Pulmonary artery endothelial cell (primary cell): ENCODE data around the gene ATXN7L2. TPM values are rescaled to one million over a fixed set of nuclear protein-coding genes. Genes with fewer than 3 reads are reported as not detected.

Source experiments
- DNase-seq: peaks from one replicate; pipeline ENCODE4 v3.0.0-alpha.2; 2011; ENCODE audit warnings: low read depth, low spot score
- total RNA-seq: library from RNA; depleted of rRNA; stranded (reverse); fragments of >200 nt; gene quantifications from 2 replicates; pipeline ENCODE4 v1.2.3, GENCODE V29; 2014

Gene ATXN7L2
- total RNA-seq, 1 donor from 2014 or later: 0.99 TPM

DNA sequence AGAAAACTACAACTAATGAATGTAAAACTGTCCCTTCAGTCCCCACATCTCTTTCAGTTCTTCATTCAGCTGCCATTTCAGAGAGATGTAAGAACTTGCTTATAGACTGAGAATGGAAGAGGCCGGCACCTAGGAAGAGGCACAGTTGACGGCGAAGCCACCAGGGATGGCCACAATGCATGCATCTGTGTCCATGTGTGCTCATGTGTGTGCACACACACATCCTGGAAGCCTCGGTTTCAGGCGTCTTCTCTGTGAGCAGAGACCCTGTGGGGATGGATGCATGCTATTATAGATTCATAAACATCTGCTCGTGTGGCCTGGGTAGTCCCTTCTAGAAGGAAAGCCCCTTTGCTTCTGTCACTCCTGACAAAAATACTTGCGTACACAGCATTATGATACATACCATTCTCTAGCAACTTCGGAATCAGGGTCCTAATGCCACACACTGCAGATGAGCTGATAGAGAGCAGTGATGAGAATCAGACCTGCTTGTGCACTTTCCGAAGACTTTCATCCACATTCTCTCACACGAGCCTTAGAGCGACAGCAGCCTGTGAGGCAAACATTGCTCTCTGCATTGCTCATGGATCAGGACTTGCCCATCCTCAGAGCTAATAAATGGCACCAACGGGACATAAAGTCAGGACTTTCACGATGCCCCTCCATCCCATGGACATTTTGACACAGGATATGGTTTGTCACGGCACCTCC is 43.5 kb downstream of the ATXN7L2 start:
- no peak for DNase-seq

DNA sequence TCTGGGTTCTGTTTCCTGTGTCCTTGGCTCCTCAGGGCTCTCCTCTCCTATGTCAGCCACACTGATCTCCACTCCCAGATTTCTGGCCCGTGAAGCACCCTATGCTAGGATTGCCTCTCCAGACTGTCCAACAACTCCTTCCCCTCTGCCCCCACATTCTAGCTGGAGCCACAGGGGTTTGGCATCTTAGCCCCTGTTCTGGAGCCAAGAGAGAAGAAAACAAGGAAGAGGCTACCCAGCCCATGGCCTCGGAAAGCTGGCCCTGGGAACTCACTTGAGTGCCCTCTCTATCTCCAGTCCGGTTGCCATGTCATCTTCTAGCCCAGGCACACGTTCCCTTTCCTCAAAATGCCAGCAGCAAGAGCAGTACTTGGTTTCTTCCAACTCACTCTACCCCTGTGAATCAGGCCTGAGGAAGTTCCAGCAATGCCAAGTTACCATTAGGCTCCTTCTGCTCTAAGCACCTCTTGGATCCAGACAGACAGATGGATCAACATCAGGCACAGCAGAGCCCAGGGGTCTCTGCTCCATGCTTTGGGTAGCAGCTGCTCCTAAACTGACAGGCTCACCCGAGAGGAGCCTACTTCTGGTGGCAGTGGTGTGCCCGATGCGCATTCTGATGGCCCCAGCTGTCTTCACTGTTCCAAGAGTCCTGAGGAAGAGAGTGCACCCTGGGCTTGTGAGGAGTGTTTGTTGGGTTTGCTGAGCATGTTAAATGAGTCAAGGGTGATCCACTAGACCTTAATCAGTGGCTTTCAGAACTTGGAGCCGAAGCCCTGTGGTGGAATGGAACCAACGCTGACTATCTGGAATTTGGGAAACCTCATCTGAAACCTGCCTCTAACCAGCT is 44.4 kb downstream of the ATXN7L2 start:
- DNase-seq: no peak

DNA sequence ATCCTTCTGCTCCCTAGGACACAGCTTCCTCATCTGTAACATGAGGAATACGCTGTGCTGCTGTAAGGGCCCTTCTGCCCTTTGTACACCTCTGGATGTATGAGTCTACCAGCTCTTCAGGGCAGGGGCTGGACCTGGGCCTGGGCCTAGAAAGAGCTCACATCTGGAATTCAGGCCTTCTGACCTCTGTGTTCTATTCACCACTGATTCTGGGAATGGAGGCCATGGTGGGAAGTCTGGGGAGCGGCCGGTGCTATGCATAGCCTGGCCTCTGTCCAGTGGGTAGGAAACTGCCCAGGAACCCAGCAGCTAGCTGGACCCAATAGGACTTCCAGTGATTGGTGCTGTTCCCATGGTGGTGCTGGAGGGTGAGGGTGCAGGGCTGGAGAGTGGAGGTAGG is 45.0 kb downstream of the ATXN7L2 start:
- no peak for DNase-seq

DNA sequence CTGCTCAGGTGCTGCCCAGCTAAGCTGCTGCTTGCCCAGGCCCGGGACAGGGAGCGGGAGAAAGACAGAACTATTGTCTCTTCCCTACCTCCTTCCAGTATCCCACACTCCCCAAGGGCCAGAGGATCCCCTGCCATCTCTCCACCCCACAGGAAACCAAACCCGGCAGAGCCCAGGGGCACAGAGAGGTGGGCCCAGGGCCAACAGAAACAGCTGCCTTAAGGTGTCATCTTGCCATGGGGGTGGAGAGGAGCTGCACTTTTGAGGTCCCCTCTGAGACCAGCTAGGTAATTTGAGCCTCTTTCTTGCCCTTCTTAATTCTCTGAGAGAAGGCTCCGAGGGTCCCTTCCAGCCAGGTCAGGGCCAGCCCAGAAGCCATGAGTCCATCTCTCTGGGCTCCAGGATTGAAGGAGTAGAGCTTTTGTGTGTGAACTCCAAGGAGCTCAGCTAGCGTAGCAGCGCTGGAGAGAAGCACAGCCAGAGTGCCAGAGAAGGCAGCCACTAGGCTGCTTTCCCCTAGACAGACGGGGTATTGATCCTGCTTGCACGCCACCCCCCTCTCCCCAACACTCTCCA is 46.3 kb downstream of the ATXN7L2 start:
- DNase-seq: no peak

DNA sequence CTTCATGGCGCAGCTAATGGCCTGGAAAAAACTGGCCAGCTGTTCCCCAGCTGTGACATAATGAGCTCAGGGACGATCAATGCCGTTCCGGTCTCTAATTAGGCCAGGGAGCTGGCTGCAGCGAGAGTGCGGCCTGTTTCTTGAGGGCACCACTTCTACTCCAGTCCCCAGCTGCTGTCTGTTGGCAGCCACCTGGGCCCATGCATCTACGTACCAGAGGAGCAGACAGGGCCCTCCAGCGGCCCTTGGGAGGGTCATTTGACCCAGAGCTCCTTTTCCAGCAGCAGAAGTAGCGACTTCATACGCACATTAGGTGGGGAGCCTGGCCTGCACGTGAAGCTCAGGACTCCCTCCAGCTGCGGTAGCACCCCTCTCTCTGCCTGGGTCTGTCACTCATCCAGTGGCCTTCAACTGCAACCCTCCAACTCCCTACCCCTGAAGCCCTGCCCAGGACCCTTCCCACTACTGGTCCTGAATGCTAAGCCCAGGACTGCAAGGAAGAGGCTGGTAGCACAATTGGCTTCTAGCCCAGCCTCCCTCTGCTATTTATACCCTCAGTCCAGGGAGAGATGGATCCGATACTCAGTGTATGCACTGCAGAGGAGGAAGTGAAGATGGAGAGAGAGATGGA is 46.9 kb downstream of the ATXN7L2 start:
- DNase-seq: no peak

DNA sequence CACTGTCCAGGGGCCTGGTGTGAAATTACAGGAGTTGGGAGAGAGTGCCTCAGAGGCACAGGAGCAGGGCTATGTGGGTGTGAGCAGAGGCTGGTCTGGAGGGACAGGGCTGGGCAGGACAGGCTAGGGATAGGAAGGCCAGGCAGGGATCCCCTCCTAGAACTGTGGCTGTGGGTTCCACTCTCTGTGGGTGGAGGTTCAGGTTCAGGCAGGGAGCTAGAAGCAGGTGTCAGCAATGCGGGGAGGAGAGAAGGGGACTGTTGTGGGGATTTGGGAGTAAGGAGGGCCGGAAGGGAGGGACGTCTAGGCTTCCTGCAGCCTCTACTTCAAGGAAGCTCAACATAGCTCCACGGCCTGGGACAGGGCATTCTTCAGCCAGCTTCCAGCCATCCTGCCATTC is 47.7 kb downstream of the ATXN7L2 start:
- no peak for DNase-seq

DNA sequence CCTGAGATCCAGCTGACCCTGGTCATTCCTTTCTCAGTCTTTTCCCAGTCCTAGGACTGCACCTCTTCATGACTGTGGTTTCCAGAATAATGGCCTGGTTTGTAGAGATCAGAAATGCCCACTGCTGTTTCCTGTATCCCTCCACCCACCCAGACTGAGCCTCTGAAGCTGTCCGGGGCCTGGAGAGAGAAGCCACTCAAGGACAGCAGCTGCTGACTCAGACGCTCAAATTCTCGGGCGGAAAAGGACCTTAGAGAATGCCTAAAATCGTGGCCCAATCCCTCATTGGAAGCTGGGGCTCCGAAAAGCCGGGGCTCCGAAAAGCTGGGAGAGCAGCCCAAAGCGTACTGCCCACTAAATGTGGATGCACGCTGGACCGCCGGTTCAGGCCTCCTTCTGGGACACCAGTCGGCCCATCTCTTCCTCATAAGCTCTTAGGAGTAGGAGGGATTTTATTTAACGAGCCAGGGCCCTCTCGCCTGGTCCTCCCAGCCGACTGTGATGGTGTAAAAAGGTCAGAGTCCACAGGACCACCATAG is 48.2 kb downstream of the ATXN7L2 start:
- no peak for DNase-seq

DNA sequence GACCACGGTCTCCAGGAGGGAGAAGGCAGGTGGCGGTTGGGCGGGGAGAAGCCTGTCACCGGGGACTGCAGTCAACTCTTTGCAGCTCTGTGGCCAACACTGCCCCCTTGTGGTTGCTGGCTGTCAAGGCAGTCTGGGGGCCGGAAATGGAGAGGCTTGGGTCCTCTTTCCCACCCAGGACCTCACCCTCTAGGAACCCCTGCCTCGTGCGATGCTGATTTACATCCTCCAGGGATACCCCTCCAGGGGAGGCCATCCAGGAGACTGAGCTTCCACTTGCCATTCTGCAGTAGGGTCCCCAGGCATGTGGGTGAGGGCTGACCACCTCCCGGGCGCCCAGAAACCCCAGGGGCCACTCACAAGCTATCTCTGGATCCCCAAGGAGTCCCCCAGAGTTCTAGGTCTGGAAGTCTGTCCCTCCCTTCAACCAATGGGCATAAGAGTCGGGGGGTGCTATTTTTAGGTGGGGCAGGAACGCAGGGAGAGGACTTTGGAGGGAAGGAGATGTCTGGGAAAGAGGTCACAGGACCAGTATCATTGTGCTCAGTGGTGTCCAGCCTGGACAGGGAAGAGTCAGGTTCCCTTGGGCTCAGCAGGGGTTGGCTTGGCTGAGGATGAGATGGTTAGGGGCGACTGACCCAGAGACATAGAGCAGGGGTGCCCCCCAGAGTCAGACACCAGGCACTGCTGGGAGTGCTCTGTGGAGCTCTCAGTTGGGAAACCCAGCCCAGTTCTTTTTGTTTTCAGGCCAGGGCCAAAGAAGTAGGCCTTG is 48.8 kb downstream of the ATXN7L2 start:
- peak; percentile 36 for DNase-seq

DNA sequence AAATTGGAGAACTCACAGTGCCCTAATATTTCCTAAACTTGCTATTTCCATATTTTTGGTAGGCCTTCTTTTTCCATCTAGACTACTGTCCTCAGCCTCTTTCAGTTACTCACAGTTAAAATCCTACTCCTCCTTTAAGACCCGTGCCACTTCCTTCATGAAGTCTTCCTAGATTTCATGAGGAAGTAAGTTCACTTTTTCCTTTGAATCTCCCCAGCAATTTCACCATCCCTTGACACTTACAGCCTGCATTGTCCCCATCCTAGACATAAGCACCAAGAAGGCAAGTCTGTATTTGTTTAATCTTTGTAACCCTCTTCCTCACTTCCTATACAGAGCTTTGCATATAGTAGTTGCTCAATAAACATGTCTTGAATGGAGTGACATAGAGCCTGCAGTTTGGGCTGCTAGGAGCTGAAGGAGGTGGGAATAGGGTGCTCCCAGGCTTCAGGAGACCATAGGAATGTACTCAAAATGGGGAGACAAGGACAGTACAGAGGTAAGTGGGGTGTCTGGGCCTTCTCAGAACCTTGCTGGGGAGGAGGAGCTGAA is 50.7 kb downstream of the ATXN7L2 start:
- DNase-seq: no peak

DNA sequence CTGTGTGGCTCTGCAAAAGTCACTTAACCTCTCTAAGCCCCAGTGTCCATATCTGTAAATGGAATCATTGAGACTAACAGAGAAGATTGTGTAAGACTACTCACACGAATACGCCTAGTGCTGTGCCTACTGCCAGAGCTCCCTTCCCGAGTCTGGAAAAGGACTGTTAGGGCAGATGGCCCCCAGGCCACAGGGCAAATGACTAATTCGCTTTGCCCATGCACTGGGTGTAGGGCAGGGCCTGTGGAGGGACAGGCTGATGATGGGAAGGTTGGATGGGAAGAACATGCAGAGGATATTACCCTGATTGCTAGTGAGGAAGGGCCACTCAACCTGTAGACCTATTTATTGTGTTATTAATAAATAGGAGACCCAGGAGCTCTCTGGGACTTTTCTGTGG is 51.8 kb downstream of the ATXN7L2 start:
- no peak for DNase-seq

DNA sequence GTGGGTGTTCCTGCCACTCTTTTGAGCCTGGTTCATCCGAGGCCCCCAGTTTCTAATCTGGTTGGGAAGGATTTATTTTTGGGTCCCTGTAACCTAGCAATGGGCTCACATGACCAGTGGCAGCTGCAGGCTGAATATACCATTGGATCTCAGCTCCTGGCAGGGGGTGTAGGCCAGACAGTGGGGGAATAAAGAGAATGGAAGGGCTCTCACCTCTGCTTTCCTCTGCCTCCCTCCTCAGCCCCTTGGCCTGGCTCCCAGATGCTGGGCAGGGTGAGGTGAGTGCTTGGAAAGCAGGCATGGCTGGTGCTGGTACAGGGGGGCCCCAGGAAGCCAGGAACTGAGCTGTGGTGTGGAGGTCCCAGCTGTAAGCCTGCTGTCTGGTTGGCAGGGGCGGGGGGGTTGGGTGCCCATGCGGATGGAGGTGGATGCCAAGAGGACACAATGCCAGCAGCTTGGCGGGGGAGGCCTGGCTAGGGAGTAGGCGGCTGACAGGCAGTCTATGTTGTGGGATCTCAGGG is 52.3 kb downstream of the ATXN7L2 start:
- no peak for DNase-seq

DNA sequence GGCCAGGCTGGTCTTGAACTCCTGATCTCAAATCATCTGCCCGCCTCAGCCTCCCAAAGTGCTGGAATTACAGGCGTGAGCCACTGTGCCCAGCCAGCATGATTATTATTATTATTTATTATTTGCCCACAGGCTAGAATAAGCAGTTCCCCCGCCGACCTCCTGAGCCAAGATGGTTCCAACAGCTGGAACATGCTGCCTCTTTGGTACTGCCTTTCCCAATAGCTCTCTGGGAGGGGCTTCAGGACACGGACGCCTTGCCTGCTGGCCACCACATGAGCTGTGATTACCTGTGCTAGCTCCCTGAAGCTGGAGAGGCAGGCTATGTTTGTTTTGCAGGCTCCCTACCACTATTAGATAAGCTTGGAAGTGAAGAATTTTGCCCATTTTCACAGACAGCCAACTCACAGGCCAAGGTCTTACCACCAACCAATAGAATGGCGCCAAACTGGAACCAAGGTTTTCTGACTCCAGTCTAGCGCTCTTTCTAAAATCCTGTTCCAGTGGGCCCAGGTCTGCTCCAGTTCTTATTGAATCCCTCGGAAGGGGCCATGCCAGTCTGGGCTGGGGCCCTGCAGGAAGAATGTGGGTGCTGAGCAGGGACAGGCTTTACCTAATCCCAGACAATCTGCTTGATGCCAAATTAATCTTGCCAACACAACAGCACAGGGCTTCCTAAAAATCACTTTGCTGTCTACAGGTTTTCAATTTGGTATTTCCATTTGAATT is 53.9 kb downstream of the ATXN7L2 start:
- DNase-seq: no peak

DNA sequence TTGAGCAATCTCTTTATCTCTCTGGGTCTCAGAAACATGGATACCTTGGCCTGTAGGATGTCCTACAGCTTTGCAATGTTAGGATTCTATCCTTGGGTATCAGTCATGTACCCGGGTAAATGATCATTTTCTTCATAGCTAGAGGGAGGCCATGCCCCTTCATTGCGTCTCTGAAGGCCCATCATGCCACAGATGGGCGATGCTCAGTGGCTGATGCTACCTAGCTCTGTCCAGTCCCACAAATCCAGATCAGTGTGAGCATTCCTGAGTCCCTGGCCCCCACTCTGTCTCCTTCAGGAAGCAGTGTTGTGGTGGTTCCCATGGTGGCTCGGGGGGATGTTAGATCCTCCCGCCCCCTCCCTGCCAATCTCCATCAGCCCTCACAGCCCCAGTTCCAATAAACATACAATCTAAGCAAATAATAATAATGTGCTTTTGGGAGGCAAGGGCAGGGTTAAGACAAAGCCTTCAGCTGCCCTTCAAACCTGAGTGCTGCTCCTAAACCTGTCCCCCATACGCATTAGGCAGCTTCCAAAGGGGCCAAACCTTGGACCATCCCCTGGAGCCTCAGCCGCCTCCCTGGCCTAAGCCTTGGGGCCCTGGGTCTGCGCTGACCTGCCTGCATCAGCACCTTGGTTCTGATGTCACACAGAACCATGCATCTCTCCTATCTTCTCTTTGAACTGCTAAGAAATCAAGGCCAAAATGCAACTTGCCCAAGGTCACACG is 55.3 kb downstream of the ATXN7L2 start:
- DNase-seq: no peak

DNA sequence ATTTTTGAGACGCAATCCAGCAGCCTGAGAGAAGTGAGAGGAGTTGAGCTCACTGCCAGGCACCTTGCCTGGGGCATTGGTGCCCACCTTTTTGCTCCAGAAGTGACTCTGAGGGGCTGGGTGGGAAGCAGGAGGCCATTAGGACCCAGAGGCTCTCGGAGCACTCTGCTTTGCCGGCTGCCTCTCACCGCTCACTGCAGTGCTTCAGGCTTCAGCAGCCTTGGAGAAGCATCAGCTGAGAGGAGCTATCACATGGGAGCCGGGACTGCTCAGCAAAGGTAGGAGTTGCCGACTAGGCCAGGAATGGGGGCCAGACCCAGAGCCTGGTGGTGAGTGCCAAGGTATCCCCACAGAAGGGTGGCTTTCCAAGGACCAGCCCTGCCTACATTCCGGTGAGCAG is 56.0 kb downstream of the ATXN7L2 start, which contains the start of gene GPR61:
Gene GPR61, plus strand, starts transcription at position 197 of the 400 bp plus-strand sequence. CDS start 3,151 bp downstream, outside the sequence.
- no peak for DNase-seq

DNA sequence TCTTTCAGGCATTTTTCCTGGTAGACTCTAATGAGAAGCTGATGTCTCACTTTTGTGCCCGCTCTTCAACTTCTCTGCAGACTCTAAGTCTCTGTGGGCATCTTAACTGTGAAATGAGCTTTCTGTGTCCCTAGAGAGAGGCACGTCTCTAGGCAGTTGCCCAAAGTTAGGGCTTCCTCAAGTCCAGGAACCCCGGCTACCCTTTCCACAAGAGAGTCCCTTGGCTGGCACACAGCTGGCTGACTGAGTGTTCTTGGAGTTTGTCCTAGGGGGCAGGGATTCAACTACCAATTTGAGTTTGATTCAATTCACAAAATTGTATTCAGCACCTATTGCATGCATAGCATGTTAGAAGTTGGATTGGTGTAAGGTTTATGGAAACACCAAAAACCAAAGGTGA is 57.4 kb downstream of the ATXN7L2 start:
- no peak for DNase-seq
